ENCODE measurements around the gene RNF113B.
A peak's percentile ranks its signal among the peaks of the same experiment; 100 is the strongest.

Gene RNF113B

GRCh38 chr13:98198683-98199082 lies 21.6 kb upstream of the RNF113B start:
- TF ChIP-seq CTCF (IDR thresholded peaks at IDR 0.05), result no peak
- no peak for DNase-seq (ENCODE audit: low spot score)
- Histone ChIP-seq H3K27ac (no peak overlapping the region), H3K4me3 (no peak overlapping the region)

- H3K4me3 ChIP-seq, result no peak overlapping the region
- no peak for TF ChIP-seq CTCF (IDR thresholded peaks at IDR 0.05)
- no peak for DNase-seq (ENCODE audit: low spot score)
- H3K27ac ChIP-seq, result no peak overlapping the region
Observed at GRCh38 chr13:98195054-98195791, 18.2 kb upstream of the RNF113B start.

GRCh38 chr13:98192008-98192407 lies 14.9 kb upstream of the RNF113B start:
- TF ChIP-seq CTCF (IDR thresholded peaks at IDR 0.05), result no peak
- H3K4me3 ChIP-seq, result no peak overlapping the region
- no peak for DNase-seq (ENCODE audit: low spot score)
- H3K27ac ChIP-seq, result no peak overlapping the region

GRCh38 chr13:98190889-98191444 lies 13.9 kb upstream of the RNF113B start:
- Histone ChIP-seq H3K4me3 (peak overlapping the region; percentile 54), H3K27ac (peak overlapping the region; percentile 28 to 59)
- DNase-seq (ENCODE audit: low spot score), result no peak
- no peak for TF ChIP-seq CTCF (IDR thresholded peaks at IDR 0.05)

GRCh38 chr13:98189841-98190505 lies 12.9 kb upstream of the RNF113B start:
- TF ChIP-seq CTCF (IDR thresholded peaks at IDR 0.05), result no peak
- no peak for DNase-seq (ENCODE audit: low spot score)
- Histone ChIP-seq H3K27ac (no peak overlapping the region), H3K4me3 (no peak overlapping the region)

- no peak for DNase-seq (ENCODE audit: low spot score)
- Histone ChIP-seq H3K27ac (peak overlapping the region; percentile 67 to 84), H3K4me3 (no peak overlapping the region)
- TF ChIP-seq CTCF (IDR thresholded peaks at IDR 0.05), result no peak
Observed at GRCh38 chr13:98188544-98189166, 11.6 kb upstream of the RNF113B start.
